ENCODE data around the gene RHBDD1.

The RHBDD1 gene

GRCh38 chr2:226916669-226917068, 80.8 kb downstream of the RHBDD1 start:
- DNase-seq (no peak), ATAC-seq (no peak)

DNA sequence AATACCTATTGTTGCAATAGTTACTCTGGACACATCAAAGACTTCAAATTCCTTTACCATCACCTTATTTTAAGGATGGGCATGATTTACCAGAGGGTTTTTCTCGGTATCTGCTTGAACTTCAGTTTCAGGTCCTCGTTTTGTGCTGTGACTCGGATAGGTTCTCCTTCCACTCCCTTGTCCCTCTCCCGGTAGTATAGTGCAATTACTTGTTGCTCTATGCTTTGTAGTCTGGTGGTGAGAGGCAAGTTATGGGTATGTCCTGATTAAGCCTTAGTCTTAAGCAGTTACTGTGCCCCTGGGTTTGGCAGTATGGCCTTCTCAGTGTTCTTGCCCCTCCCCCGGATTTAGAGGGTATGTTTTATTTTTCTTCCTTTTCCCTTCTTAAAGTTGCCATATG, 96.6 kb downstream of the RHBDD1 start:
- ATAC-seq = no peak
- DNase-seq = no peak

DNA sequence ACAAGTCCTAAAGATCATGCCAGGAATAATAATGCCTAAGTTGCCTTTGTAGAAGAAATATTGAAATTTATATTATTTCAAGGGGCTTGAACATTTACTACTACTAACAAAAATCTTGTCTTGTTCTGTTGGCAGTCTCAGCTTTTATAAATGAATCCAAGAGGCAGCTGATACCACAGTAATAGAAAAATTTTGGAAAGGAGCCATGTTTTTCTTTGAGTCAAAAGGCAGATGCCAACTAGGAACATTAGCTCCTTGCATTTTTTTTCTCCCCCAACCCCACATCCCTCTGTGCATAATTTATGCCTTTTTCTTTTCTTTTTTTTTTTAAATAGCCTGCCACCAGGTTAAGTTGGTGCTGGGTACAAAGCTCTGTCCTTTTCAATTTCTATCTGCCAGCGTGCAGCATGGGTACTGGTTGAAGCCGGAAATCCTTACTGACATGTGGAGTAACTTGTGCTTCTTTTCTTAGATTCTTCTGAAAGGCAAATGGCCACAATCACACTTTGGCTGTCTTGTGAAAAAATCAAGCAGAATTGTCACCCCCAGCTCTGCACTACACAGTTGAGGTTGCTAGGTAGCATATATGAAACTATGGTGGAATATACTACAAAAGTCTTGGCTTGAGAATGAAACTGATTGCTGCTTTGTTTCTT, 98.8 kb downstream of the RHBDD1 start:
- no peak for ATAC-seq
- DNase-seq = no peak

DNA sequence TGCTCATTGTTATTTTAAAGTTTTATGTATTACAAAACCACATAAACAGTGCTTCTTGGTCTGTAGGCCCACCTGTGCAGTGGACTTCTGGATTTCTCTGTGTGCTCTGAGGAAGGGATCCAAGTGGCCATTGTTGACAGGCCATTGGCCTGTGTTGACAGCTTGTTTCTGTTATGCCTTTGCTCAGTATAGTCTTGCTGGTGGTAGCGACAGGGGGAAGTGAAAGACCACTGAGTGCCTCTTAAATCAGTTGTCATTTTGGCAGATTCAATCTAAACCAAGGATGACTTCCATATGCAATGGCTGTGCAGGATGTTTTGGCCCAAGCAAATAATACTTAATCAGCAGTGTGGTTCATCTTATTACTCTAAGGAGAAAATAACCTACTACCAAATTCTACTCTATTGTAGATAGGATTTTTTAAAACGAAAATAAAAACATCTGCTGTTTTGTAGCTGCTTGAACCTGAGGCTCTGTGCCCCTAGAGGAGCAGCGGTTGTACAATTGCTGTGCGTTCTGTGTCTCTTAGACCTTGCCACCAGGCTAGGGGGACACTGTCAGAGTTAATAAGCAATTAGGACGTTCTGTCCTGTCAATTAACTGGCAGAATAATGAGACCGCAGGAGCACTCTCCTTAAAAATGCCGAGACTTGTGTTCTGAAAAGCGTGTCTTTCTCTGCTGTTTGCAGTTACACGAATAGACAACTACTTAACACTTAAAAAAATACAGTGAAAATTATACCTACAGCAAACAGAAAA, 108.2 kb downstream of the RHBDD1 start:
- DNase-seq (no peak), ATAC-seq (no peak)

DNA sequence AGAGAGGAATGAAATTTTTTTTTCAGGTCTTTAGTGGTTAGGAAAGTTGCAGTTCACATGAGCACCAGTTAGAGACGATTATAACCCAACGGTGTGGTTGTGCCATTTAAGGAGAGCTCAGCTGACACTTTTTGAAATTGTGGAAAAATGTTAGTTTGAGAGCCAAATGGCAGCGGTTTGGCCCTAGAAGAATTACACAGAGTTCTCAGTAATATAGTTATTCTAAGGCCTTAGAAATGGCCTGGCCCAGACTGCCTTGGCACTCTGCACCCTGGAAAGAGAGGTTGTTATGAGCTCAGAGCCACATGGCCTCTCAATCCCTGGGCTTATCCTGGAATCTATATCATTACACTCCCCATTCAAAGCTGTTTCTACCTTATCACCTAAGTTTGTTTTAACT, 117.4 kb downstream of the RHBDD1 start:
- ATAC-seq (no peak), DNase-seq (no peak)

DNA sequence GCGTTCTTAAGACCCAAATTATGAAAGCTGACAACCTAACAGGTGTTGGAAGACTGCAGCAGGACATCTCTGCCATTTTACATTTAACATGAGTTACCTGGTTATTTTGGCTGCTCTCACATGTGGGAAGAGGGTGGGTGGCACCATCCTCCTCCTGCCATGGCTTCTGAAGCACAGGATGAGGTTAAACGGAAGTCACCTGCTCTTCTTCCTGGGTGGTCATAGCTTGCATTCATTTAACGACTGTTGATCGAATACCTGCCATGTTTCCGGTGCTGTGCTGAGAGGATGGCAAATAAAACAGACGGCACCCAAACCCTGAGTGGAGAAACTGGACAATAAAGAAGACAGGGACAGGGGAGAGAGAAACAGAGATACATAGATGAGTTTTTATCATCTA, 118.0 kb downstream of the RHBDD1 start:
- ATAC-seq (no peak), DNase-seq (no peak)

DNA sequence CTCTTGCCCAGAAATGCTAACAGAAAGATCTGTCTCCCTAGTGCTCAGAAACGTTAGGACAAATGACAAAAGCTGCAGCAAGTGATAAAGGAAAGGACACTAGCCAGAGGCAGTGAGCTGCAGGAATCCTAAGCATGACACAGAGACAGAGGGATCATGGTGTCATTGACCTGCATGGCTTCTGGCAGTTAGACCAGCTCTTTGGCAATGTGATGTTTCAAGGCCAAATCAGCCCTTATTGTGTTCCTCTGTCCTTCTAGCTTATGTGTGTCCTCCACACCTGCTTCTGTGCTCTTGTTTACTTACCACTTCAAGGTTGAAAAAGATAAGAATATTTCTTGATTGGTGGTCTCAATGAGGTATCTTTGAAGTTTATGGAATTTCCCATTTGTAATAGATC, 120.8 kb downstream of the RHBDD1 start:
- DNase-seq = no peak
- ATAC-seq = no peak

- no peak for DNase-seq
- no peak for ATAC-seq
These were observed 123.6 kb downstream of the RHBDD1 start for GRCh38 chr2:226959418-226959817.

- DNase-seq = no peak
- no peak for ATAC-seq
These were observed 126.4 kb downstream of the RHBDD1 start for GRCh38 chr2:226962176-226962773.

DNA sequence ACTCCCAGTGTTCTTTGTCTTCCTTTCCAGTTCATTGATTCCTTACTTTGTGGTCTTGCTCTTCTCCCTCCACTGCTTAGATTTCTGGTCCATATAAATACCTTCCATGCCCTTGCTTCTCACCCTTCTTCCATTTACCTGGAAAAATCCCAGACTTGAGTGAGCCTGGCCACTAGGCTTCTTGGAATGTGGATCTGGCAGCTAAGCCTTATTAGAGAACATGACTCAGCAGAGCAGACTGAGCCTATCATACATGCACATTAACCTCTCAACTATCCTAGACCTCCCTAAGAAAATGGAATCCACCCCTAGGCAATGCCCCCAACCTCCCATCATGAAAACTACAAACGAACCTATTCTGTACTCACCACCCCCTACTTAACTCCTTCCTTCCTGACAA, 127.7 kb downstream of the RHBDD1 start:
- no peak for ATAC-seq
- DNase-seq = no peak

- ATAC-seq = no peak
These were observed 129.5 kb downstream of the RHBDD1 start for GRCh38 chr2:226965376-226965775.

GRCh38 chr2:226969417-226970080, 133.7 kb downstream of the RHBDD1 start:
- DNase-seq (no peak), ATAC-seq (no peak)

More at GRCh38 chr2:226965376-226965775, 129.5 kb downstream of the RHBDD1 start:
- DNase-seq = no peak

DNA sequence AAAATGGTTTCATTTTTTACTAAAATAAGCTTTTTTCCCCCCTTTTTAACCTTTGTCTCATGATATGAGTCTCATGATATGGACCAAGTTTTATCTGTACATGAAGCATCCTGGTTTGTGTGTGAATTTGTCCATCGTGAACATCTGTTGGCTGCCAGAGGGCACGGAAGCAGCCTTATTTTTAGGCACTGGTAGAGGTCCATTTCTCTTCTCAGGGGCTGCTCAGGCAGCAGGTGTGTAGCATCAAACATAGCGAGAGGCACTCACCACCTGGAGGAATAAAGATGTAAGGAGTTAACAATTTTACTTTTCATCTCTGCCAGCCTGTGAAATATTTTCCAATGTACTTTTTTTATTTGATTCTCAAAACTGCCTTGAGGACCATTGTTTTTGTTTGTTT, 134.5 kb downstream of the RHBDD1 start:
- DNase-seq = no peak

GRCh38 chr2:226971084-226971483, 135.2 kb downstream of the RHBDD1 start:
- no peak for ATAC-seq
- no peak for DNase-seq

More for the DNA sequence above, 134.5 kb downstream of the RHBDD1 start:
- no peak for ATAC-seq

DNA sequence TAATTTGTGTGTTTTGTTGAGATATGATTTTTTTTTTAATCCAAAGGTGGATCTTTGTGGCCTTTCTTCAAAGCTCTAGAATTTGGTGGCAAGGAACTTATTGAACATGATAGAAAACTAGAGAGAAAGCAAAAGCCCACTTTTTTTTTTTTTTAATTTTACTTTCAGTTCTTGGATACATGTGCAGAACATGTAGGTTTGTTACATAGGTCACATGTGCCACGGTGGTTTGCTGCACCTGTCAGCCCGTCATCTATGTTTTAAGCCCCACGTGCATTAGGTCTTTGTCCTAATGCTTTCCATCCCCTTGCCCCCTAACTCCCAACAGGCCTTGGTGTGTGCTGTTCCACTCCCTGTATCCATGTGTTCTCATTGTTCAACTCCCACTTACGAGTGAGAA, 135.9 kb downstream of the RHBDD1 start:
- no peak for ATAC-seq

GRCh38 chr2:226973816-226974215, 138.0 kb downstream of the RHBDD1 start:
- DNase-seq (no peak), ATAC-seq (no peak)

More for the DNA sequence above, 135.9 kb downstream of the RHBDD1 start:
- DNase-seq = no peak

DNA sequence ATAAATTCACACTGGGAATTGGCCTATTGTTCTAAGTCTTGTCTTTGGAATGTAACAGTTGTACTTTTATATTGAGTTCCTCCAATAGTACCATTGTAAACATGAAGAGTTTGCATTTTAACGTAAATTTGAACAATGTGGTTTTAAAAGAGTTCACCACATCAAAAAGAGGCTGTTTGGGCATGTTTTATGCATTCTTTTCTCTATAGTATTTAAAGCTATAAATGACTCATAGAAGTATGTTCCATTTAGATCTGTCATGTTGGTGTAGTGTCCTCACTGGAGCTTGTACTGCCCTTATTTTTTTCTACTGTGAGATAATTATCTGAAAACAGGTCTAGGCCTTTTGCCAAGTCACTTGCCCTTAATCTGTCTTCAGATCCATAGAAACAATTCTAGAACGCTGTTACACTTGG, 141.9 kb downstream of the RHBDD1 start:
- DNase-seq (no peak), ATAC-seq (no peak)

GRCh38 chr2:226978300-226978699, 142.4 kb downstream of the RHBDD1 start:
- ATAC-seq = no peak
- no peak for DNase-seq

- ATAC-seq (no peak), DNase-seq (no peak)
These were observed 143.2 kb downstream of the RHBDD1 start for GRCh38 chr2:226979004-226979403.

DNA sequence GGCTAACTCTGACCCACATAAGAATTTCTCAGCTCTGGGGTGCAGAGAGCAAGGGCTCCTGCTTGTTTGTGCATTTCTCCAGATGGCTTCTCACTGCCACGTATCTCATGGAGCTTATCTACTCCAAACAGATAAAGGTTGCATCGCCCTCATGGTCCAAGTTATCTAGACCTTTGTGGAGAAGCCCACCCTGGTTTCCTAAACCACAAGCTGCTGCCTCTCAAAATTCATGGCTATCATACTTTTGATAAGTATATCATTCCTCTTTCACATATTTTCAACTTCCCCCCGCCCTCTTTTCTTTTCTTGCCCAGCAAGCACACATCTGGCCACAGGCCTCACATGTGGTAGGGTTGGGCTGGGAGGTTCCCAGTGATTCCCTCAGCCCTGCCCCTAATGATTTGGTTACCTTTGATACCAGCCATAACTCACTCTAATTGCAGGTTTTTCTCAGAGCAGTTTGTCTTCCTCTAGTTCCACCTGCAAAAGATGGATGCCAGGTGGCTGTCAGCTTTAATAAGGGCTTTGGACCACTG, 146.0 kb downstream of the RHBDD1 start:
- no peak for ATAC-seq

DNA sequence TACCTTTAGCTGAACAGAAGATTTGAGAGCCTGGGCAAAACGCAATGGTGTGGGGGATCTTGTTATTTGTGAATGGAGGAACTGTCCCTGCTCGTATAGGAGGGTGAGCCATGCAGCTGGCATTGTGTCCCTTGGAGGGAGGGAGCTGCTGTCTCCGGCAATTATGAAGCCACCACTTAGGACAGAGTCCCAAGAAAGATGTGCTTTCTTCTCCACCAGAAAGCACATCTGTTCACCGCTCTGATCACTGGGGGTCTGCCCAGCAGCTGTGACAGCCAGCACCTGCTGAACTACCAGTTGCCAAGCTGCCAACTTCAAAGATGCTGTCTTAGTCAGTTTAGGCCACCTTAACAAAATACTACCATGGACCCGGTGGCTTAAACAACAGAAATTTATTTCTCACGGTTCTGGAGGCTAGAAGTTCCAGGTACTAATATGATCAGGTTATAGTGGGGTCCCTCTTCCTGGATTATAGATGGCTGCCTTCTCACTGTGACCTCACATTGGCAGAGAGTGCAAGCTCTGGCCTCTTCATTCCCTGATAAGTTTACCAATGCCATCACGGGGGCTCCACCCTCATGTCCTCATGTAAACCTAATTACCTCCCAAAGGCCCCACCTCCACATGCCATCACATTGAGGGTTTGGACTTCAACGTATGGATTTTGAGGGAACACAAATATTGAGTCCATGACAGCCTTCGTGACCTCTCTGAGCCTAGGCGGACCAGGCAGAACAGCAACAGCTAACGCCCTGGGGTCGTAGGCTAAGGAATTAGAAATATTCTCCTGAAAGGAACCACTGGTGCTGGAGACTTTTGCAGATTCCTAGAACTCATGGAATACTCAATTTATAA, 148.3 kb downstream of the RHBDD1 start:
- no peak for ATAC-seq

More for the DNA sequence above, 146.0 kb downstream of the RHBDD1 start:
- DNase-seq = no peak

More for the DNA sequence above, 148.3 kb downstream of the RHBDD1 start:
- DNase-seq = no peak
